DOHH2 (cell line): ENCODE results near the gene TSHZ3.

Experiments
- H3F3A ChIP-seq: fragments of 200-600 bp; sonication (generic), shearing (Covaris generic); 2 replicates; pipeline ENCODE4 v1.6.0; 2016; ENCODE audit warnings: antibody characterized with exemption, mild to moderate bottlenecking; ENCODE audit not compliant: control insufficient read depth, insufficient read depth
- H3K27ac ChIP-seq: fragments of 200-600 bp; sonication (generic); 2 replicates; pipeline ENCODE4 v1.5.1; 2014; ENCODE audit warnings: low read depth, mild to moderate bottlenecking, low read length, moderate library complexity
- H3K27me3 ChIP-seq: fragments of 200-600 bp; sonication (generic); 2 replicates; pipeline ENCODE4 v1.6.1; 2014; ENCODE audit warnings: mild to moderate bottlenecking, low read length, mixed read lengths; ENCODE audit not compliant: control insufficient read depth
- H3K36me3 ChIP-seq: fragments of 200-600 bp; sonication (generic); 2 replicates; pipeline ENCODE4 v1.6.1; 2014; ENCODE audit warnings: mild to moderate bottlenecking, low read length, moderate library complexity, mixed read lengths; ENCODE audit not compliant: control insufficient read depth
- H3K4me1 ChIP-seq: fragments of 200-600 bp; sonication (generic); 2 replicates; pipeline ENCODE4 v1.6.1; 2014; ENCODE audit warnings: mild to moderate bottlenecking, low read length, mixed read lengths; ENCODE audit not compliant: control insufficient read depth
- H3K4me2 ChIP-seq: fragments of 200-600 bp; sonication (generic); 2 replicates; pipeline ENCODE4 v1.6.0; 2014; ENCODE audit warnings: mild to moderate bottlenecking, low read length, moderate library complexity
- H3K4me3 ChIP-seq: fragments of 200-600 bp; sonication (generic); 2 replicates; pipeline ENCODE4 v1.5.1; 2014; ENCODE audit warnings: mild to moderate bottlenecking, low read length, mixed read lengths
- H3K79me2 ChIP-seq: fragments of 200-600 bp; sonication (generic); 2 replicates; pipeline ENCODE4 v1.6.1; 2014; ENCODE audit warnings: mild to moderate bottlenecking, low read length, mixed read lengths; ENCODE audit not compliant: control insufficient read depth
- H3K9me2 ChIP-seq: fragments of 200-600 bp; sonication (generic); replicated peaks from 2 replicates; pipeline ENCODE4 v1.6.1; 2014; ENCODE audit warnings: mild to moderate bottlenecking, low read length, mixed read lengths; ENCODE audit not compliant: control insufficient read depth
- H3K9me3 ChIP-seq: fragments of 200-600 bp; sonication (generic); 2 replicates; pipeline ENCODE4 v1.6.1; 2014; ENCODE audit warnings: antibody characterized with exemption, low read length, mixed read lengths; ENCODE audit not compliant: control insufficient read depth, insufficient read depth
- H4K20me1 ChIP-seq: fragments of 200-600 bp; sonication (generic); 2 replicates; pipeline ENCODE4 v1.6.0; 2014; ENCODE audit warnings: low read depth, mild to moderate bottlenecking, antibody characterized with exemption, low read length, moderate library complexity; ENCODE audit not compliant: control insufficient read depth, insufficient read depth
- CTCF ChIP-seq: fragments of 200-600 bp; sonication (generic); IDR thresholded peaks from one replicate; pipeline ENCODE4 v1.5.1; 2014; ENCODE audit warnings: antibody characterized with exemption, mild to moderate bottlenecking, low read depth, low read length; ENCODE audit not compliant: poor library complexity, severe bottlenecking
- EZH2phosphoT487 ChIP-seq: fragments of 200-600 bp; sonication (generic); IDR thresholded peaks from 2 replicates; pipeline ENCODE4 v1.6.1; 2017; ENCODE audit warnings: borderline replicate concordance, mild to moderate bottlenecking, antibody characterized with exemption, low read length, moderate library complexity, mixed read lengths

The TSHZ3 gene

DNA sequence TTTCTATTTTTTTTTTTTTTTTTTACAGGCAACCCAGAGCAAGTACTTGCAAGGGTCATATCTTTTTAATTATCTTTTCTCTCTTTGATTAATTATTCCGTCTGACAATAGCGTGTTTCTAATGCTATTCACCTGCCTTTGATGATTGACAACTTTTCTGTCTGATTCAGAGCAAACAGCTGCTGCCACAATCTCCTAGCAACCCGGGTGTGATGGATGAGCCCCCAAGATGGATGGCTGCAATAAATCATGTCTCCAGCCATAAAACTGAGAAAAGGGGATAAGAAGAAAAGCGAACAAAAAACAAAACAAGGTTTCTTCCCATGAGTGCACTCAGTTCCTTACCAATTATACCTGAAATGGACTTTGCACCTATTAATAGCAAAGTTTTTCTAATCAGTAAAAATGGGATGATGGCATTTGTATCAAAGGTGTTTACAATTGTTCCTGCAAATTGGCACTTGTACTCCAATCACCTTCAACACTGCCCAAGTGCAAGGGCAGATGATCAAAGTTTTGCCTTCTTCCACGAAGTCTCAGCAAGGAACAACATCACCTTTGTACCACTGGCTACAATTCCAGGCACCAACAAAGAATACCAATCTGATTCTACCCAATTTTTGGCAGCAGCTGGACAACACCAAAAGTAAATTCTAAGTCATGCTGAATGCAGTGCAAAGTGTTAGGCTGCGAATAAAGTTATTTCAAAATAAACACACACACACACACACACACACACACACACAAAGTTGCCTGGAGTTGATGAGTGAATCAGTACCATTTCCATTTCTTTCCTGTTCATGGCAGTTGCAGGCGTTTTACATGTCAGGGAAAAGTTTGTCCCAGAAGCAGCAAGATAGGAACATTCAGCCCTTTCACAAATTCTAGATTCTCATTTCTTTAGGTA is 12.0 kb downstream of the TSHZ3 start:
- H3K9me2 ChIP-seq = no peaks in the 10 kb centered on the region
- no peak overlapping the region for H3K4me2 ChIP-seq
- no peaks in the 10 kb centered on the region for H3K79me2 ChIP-seq
- peaks cover 2% of the 10 kb centered on the region; the same call in 1 of the 2 replicates for H3K9me3 ChIP-seq
- H3K27me3 ChIP-seq = no peaks in the 10 kb centered on the region
- no peaks in the 10 kb centered on the region for H3K4me1 ChIP-seq
- TF ChIP-seq CTCF (no peak), EZH2phosphoT487 (no peak)
- no peak overlapping the region for H3K4me3 ChIP-seq
- H3F3A ChIP-seq = no peaks in the 10 kb centered on the region
- H3K27ac ChIP-seq = no peak overlapping the region
- H4K20me1 ChIP-seq = no peaks in the 10 kb centered on the region
- H3K36me3 ChIP-seq = no peaks in the 10 kb centered on the region

DNA sequence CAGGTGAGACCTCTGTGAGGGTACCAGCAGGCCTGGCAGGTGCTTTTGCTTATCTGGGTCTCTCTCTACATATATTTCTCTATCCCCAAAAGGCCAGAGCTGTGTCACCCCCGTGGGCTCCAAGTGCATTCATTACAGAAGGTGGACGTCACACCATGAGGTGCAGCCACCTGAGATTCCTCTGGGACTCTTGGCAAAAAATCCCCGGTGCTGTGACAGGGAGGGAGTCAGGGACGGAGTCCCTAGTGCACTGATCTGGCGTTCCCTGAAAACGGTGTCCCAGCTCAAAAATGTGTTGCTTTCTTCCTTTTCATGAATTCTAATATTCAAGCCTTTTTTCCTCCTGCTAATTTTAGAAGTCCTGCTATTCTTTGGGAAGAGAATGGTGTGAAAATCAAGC is 13.5 kb downstream of the TSHZ3 start:
- Histone ChIP-seq H4K20me1 (no peaks in the 10 kb centered on the region), H3K9me3 (peaks cover 5% of the 10 kb centered on the region; the same call in 1 of the 2 replicates), H3K4me3 (no peak overlapping the region), H3F3A (no peaks in the 10 kb centered on the region), H3K9me2 (no peaks in the 10 kb centered on the region), H3K36me3 (no peaks in the 10 kb centered on the region), H3K4me2 (no peak overlapping the region), H3K4me1 (no peaks in the 10 kb centered on the region), H3K27me3 (no peaks in the 10 kb centered on the region), H3K27ac (no peak overlapping the region), H3K79me2 (no peaks in the 10 kb centered on the region)
- TF ChIP-seq CTCF (no peak), EZH2phosphoT487 (no peak)

- Histone ChIP-seq H3K36me3 (no peaks in the 10 kb centered on the region), H3K79me2 (no peaks in the 10 kb centered on the region), H3K27me3 (no peaks in the 10 kb centered on the region), H3K27ac (no peak overlapping the region), H4K20me1 (no peaks in the 10 kb centered on the region), H3K4me1 (no peaks in the 10 kb centered on the region), H3F3A (no peaks in the 10 kb centered on the region), H3K4me2 (no peak overlapping the region), H3K9me2 (no peaks in the 10 kb centered on the region), H3K9me3 (peaks cover 5% of the 10 kb centered on the region; the same call in 1 of the 2 replicates), H3K4me3 (no peak overlapping the region)
- TF ChIP-seq CTCF = no peak
- TF ChIP-seq EZH2phosphoT487 = no peak
Observed at GRCh38 chr19:31334849-31335624, 14.2 kb downstream of the TSHZ3 start.
